A549 (cell line): Measurements from ENCODE around the gene KIFC3.

ENCODE experiments used
- CHD4 ChIP-seq: fragments of 200-600 bp; sonication (generic); IDR thresholded peaks from 2 replicates; pipeline ENCODE4 v1.6.1; 2016; ENCODE audit warnings: antibody characterized with exemption, mild to moderate bottlenecking, borderline replicate concordance
- FOSL2 ChIP-seq, 2 experiments: fragments of 450-650 bp in 1 of 2; fragments of >200 bp in 1 of 2; sonication (Bioruptor Twin) in 1 of 2; formaldehyde crosslinking; IDR thresholded peaks; 2 replicates each; pipeline versions ENCODE4 v1.5.0 to v1.6.1; 2016 to 2020; ENCODE audit warnings: mild to moderate bottlenecking in 1 of 2, moderate library complexity in 1 of 2
- POLR2A ChIP-seq: IDR thresholded peaks from 2 replicates; pipeline ENCODE4 v1.6.1; 2012; ENCODE audit warnings: mild to moderate bottlenecking, low read length
- SMC3 ChIP-seq: fragments of >200 bp; sonication (Bioruptor Twin); formaldehyde crosslinking; IDR thresholded peaks from 3 replicates; pipeline ENCODE4 v1.6.1; 2018; ENCODE audit warnings: inconsistent platforms
- TF ChIP-seq, protein P1 (sequence below): fragments of 450-650 bp; IDR thresholded peaks from 2 replicates; pipeline ENCODE4 v1.6.1; 2014; ENCODE audit warnings: antibody characterized with exemption
- TF ChIP-seq, protein P2 (sequence below): fragments of >200 bp; sonication (Bioruptor Twin); formaldehyde crosslinking; IDR thresholded peaks from 3 replicates; pipeline ENCODE4 v1.5.1; 2016

DNA sequence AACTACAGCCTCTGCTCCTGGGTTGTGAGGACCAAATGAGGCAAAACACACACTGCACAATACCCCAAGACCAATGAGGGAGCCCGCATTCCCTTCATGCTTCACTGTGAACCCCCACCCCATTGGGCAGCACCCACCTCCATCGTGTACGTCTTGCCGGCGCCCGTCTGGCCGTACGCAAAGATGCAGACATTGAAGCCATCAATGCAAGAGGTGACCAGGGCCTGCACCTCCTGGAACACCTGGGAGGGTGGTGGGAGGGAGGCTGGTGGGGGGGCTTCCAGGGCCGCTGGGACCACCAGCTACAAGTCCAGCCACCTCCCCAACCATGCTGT lies 38.3 kb downstream of the KIFC3 start:
- TF ChIP-seq, protein P1, sequence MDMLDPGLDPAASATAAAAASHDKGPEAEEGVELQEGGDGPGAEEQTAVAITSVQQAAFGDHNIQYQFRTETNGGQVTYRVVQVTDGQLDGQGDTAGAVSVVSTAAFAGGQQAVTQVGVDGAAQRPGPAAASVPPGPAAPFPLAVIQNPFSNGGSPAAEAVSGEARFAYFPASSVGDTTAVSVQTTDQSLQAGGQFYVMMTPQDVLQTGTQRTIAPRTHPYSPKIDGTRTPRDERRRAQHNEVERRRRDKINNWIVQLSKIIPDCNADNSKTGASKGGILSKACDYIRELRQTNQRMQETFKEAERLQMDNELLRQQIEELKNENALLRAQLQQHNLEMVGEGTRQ, result no peak
- TF ChIP-seq CHD4, result no peak
- TF ChIP-seq, protein P2, sequence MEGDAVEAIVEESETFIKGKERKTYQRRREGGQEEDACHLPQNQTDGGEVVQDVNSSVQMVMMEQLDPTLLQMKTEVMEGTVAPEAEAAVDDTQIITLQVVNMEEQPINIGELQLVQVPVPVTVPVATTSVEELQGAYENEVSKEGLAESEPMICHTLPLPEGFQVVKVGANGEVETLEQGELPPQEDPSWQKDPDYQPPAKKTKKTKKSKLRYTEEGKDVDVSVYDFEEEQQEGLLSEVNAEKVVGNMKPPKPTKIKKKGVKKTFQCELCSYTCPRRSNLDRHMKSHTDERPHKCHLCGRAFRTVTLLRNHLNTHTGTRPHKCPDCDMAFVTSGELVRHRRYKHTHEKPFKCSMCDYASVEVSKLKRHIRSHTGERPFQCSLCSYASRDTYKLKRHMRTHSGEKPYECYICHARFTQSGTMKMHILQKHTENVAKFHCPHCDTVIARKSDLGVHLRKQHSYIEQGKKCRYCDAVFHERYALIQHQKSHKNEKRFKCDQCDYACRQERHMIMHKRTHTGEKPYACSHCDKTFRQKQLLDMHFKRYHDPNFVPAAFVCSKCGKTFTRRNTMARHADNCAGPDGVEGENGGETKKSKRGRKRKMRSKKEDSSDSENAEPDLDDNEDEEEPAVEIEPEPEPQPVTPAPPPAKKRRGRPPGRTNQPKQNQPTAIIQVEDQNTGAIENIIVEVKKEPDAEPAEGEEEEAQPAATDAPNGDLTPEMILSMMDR, result no peak
- no peak for TF ChIP-seq FOSL2 (IDR thresholded peaks at IDR 0.05)
- no peak for TF ChIP-seq FOSL2 (CRISPR knock-in tag; IDR thresholded peaks at IDR 0.05)
- TF ChIP-seq POLR2A, result no peak
- no peak for TF ChIP-seq SMC3
